HFFc6 (cell line): ENCODE measurements around the gene LURAP1L. TPM values are rescaled to one million over a fixed set of nuclear protein-coding genes. Genes with fewer than 3 reads are reported as not detected.

Source experiments
- DNase-seq: peaks from one replicate; pipeline ENCODE4 v3.0.0-alpha.2; 2018
- H3K27ac Mint-ChIP-seq: 2 replicates; pipeline ENCODE4 v1.8.0; 2020; ENCODE audit warnings: mild to moderate bottlenecking, mixed read lengths
- H3K27me3 Mint-ChIP-seq: 2 replicates; pipeline ENCODE4 v1.8.0; 2021; ENCODE audit warnings: mild to moderate bottlenecking, moderate library complexity, mixed read lengths; ENCODE audit not compliant: insufficient read depth
- H3K36me3 Mint-ChIP-seq: 2 replicates; pipeline ENCODE4 v1.8.0; 2021; ENCODE audit warnings: low read depth, mixed read lengths
- H3K4me1 Mint-ChIP-seq: 2 replicates; pipeline ENCODE4 v1.8.0; 2020; ENCODE audit warnings: low read depth, mixed read lengths
- H3K4me3 Mint-ChIP-seq: 2 replicates; pipeline ENCODE4 v1.8.0; 2020; ENCODE audit warnings: mild to moderate bottlenecking, moderate library complexity, mixed read lengths
- H3K9me3 Mint-ChIP-seq: 2 replicates; pipeline ENCODE4 v1.8.0; 2020; ENCODE audit warnings: mild to moderate bottlenecking, mixed read lengths
- CTCF ChIP-seq: fragments of 200-600 bp; sonication (generic); IDR thresholded peaks from 2 replicates; pipeline ENCODE4 v1.5.0; 2021; ENCODE audit warnings: antibody characterized with exemption, mild to moderate bottlenecking
- total RNA-seq, 6 experiments: library from RNA; stranded (reverse); fragmentation: NEBNext Ultra II Directional; extraction: Animal tissue kit (Norgen Biotek cat#: 25700); gene quantifications; 2 replicates in 1 of 6; 3 replicates in 5 of 6; pipeline ENCODE4 v1.2.3, GENCODE V29; 2021

LURAP1L gene
- total RNA-seq, 6 experiments from 2014 or later = 1.1 to 1.7 (median 1.3) TPM

DNA sequence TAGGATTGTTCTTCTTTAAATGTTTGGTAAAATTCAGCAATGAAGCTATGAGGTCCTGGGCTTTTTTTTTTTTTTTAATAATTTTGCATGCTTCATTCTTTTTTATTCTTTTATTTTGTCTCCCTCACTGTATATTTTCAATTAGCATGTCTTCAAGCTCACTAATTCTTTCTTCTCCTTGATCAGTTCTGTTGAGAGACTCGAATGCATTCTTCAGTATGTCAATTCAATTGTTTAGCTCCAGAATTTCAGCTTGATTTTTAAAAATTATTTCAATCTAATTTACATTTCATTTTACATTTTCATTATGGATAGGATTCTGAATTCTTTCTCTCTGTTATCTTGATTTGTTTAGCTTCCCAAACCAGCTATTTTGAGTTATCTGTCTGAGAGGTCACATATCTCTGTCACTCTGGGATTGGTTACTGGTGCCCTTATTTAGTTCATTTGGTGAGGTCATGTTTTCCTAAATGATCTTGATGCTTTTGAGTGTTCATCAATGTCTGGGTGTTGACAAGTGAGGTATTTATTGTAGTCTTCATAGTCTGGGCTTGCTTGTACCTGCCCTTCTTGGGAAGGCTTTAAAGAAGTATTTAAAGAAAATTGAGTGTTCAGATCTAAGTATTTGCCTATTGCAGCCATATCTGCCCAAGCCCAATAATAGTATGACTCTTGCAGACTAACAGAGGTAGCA is 9.1 kb downstream of the LURAP1L start:
- peak overlapping the region; percentile 92 for H3K27ac Mint-ChIP-seq
- H3K4me1 Mint-ChIP-seq = peaks cover 26% of the 10 kb centered on the region
- no peaks in the 10 kb centered on the region; the same call in 1 of the 2 replicates for H3K27me3 Mint-ChIP-seq
- TF ChIP-seq CTCF = no peak
- H3K9me3 Mint-ChIP-seq = no peaks in the 10 kb centered on the region; the same call in 1 of the 2 replicates
- H3K36me3 Mint-ChIP-seq = peaks cover 15% of the 10 kb centered on the region; the same call in 1 of the 2 replicates
- peak overlapping the region; percentile 47; the same call in 1 of the 2 replicates for H3K4me3 Mint-ChIP-seq
- no peak for DNase-seq

- TF ChIP-seq CTCF = no peak
- no peaks in the 10 kb centered on the region; the same call in 1 of the 2 replicates for H3K27me3 Mint-ChIP-seq
- DNase-seq = peak; percentile 95
- peaks cover 15% of the 10 kb centered on the region; the same call in 1 of the 2 replicates for H3K36me3 Mint-ChIP-seq
- peak overlapping the region; percentile 47; the same call in 1 of the 2 replicates for H3K4me3 Mint-ChIP-seq
- no peaks in the 10 kb centered on the region; the same call in 1 of the 2 replicates for H3K9me3 Mint-ChIP-seq
- H3K27ac Mint-ChIP-seq = peak overlapping the region; percentile 92
- peaks cover 26% of the 10 kb centered on the region for H3K4me1 Mint-ChIP-seq
Measured at GRCh38 chr9:12784461-12785259, 9.8 kb downstream of the LURAP1L start.

DNA sequence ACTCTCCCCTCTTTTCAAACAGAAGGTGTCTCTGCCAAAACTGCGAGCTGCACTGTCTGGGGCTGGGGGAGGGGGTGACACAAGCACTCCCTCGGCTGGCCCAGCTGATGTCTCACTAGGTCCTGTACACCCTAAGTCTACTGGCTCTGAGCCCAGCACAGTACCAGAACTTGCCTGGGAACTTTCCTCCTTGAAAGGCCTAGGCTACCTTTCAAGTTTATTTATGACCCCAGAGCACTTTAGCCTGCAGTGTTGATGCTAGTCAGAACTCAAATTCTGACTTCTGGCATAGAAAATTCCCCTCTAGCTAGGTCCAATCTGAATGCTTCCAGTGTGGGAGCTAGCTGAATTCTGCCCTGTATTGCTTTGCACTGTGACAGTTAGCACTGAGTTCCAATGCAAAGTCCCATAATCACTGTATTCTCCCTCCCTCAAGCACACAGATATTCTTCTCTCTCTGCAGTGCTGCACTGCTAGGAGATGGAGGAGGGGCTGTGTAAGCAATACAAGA is 10.5 kb downstream of the LURAP1L start:
- no peaks in the 10 kb centered on the region; the same call in 1 of the 2 replicates for H3K9me3 Mint-ChIP-seq
- DNase-seq = no peak

GRCh38 chr9:12785941-12786340 is 11.1 kb downstream of the LURAP1L start:
- Mint-ChIP-seq H3K4me3 (no peak overlapping the region), H3K9me3 (no peaks in the 10 kb centered on the region; the same call in 1 of the 2 replicates), H3K27ac (peak overlapping the region; percentile 92; the same call in 1 of the 2 replicates), H3K36me3 (peaks cover 15% of the 10 kb centered on the region; the same call in 1 of the 2 replicates), H3K27me3 (no peaks in the 10 kb centered on the region; the same call in 1 of the 2 replicates), H3K4me1 (peaks cover 31% of the 10 kb centered on the region)
- no peak for TF ChIP-seq CTCF
- DNase-seq = no peak

More for the DNA sequence above, 10.5 kb downstream of the LURAP1L start:
- Mint-ChIP-seq H3K27ac (peak overlapping the region; percentile 92), H3K4me1 (peaks cover 30% of the 10 kb centered on the region), H3K4me3 (no peak overlapping the region), H3K36me3 (peaks cover 15% of the 10 kb centered on the region; the same call in 1 of the 2 replicates), H3K27me3 (no peaks in the 10 kb centered on the region; the same call in 1 of the 2 replicates)
- no peak for TF ChIP-seq CTCF

DNA sequence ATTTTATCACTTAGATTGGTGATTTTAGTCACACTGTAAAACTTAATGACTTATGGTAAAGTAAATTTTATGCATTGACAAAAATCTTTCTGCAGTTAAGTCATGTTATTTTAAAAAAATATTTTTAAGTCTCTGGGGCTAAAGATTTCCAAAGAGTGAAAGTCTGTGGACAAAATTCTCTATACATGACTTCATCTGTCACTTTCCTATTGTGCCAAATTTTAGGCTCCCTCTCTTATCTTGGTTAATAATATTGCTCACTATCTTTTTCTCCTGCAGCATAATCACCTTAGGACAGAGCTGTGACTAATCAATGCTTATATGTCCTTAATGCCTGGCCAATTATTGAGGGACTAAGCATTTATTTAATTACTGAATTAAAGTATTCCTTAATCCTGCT is 15.2 kb downstream of the LURAP1L start:
- Mint-ChIP-seq H3K4me1 (peaks cover 14% of the 10 kb centered on the region), H3K9me3 (no peaks in the 10 kb centered on the region), H3K27ac (no peak overlapping the region), H3K36me3 (no peaks in the 10 kb centered on the region), H3K27me3 (no peaks in the 10 kb centered on the region; the same call in 1 of the 2 replicates), H3K4me3 (no peak overlapping the region)
- no peak for DNase-seq
- TF ChIP-seq CTCF = no peak
